Activated CD8-positive, alpha-beta T cell treated with anti-CD3 and anti-CD28 coated beads, Interleukin-2, amount 10 ng/mL, durations not matched to agents 7 days and 5 days (primary cell): Measurements from ENCODE around the gene DRICH1. TPM values are rescaled to one million over a fixed set of nuclear protein-coding genes. Genes with fewer than 3 reads are reported as not detected.

Experiments
- total RNA-seq, 2 experiments: library from RNA; stranded (reverse); gene quantifications; one replicate each; pipeline ENCODE4 v1.2.3, GENCODE V29; 2021

DRICH1 gene
- total RNA-seq, 2 experiments from 2014 or later = 0.21 to 0.29 TPM

Other genes with a start within 250 kb of the DRICH1 start
- gene IGLL1, start 52.0 kb downstream of the DRICH1 start, total RNA-seq = not detected
- 10 to 100 TPM; 34.0 to 38.5 TPM for gene RGL4, start 58.7 kb upstream of the DRICH1 start, total RNA-seq
- 1 to 10 TPM; 2.1 to 2.2 TPM for gene ZNF70, start 118.8 kb upstream of the DRICH1 start, total RNA-seq
- gene VPREB3, start 122.1 kb upstream of the DRICH1 start, total RNA-seq = not detected
- 1 to 10 TPM in 1 of 2 experiments, under 1 TPM in 1; 0.81 to 1.4 TPM for gene C22orf15, start 130.7 kb upstream of the DRICH1 start, total RNA-seq
- gene CHCHD10, start 135.7 kb upstream of the DRICH1 start, total RNA-seq = 100 to 1,000 TPM; 134 to 140 TPM
- under 1 TPM; 0.42 to 0.55 TPM for gene MMP11, start 140.5 kb upstream of the DRICH1 start, total RNA-seq
- 100 to 1,000 TPM; 112 to 113 TPM for gene SMARCB1, start 154.6 kb upstream of the DRICH1 start, total RNA-seq
- 1 to 10 TPM; 8.1 to 10.0 TPM for gene DERL3, start 206.7 kb upstream of the DRICH1 start, total RNA-seq
- 1 to 10 TPM; 6.7 to 7.9 TPM for gene SLC2A11, start 225.6 kb upstream of the DRICH1 start, total RNA-seq